ENCODE measurements around the gene FMO1. TPM values are rescaled to one million over a fixed set of nuclear protein-coding genes. Genes with fewer than 3 reads are reported as not detected.

Gene FMO1
- total RNA-seq, 2 experiments from 2014 or later = 0.34 to 0.38 TPM

DNA sequence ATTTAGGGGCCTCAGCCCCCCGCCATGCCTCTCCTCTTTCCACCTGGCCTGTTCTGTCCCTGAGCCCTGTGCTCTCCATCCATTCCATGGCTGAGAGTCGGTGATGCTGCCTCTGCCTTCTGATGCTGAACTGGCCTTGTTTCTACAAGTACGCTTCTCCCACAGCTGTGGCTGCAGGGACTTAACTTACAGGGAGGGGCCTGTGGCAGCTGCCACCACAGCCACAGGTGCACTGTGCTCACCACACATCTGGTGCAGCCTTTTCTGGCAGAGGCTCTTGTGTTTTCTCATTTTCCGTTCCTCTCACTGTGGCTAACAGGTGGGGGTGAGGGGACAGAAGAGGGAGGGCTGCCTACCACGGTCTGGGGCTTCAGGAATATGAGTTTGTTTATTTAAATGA lies 4.2 kb downstream of the FMO1 start:
- Histone ChIP-seq H3K4me1 (ENCODE audit: insufficient read depth, low read length, poor library complexity, severe bottlenecking) (peaks cover 61% of the 10 kb centered on the region), H3K9me2 (ENCODE audit: insufficient read depth, low read length) (no peaks in the 10 kb centered on the region), H3K4me3 (ENCODE audit: low read depth, low read length, poor library complexity, severe bottlenecking) (peak overlapping the region; percentile 76), H2AFZ (ENCODE audit: low read length) (peak overlapping the region; percentile 66; the same call in 1 of the 2 replicates), H3K27ac (ENCODE audit: low read depth, low read length, poor library complexity, severe bottlenecking) (peak overlapping the region; percentile 91), H3K36me3 (ENCODE audit: insufficient read depth, low read length) (peaks cover 2% of the 10 kb centered on the region), H3K9me3 (ENCODE audit: low read length) (no peaks in the 10 kb centered on the region), H3K79me2 (ENCODE audit: insufficient read depth, low read depth, low read length) (peaks cover 13% of the 10 kb centered on the region; the same call in 1 of the 2 replicates), H3K4me2 (ENCODE audit: low read length) (peak overlapping the region; percentile 87), H4K20me1 (ENCODE audit: insufficient read depth, low read length) (no peaks in the 10 kb centered on the region)
- TF ChIP-seq EZH2phosphoT487 (IDR thresholded peaks at IDR 0.05; ENCODE audit: borderline replicate concordance, low read depth, low read length) = no peak
- TF ChIP-seq, protein P1, sequence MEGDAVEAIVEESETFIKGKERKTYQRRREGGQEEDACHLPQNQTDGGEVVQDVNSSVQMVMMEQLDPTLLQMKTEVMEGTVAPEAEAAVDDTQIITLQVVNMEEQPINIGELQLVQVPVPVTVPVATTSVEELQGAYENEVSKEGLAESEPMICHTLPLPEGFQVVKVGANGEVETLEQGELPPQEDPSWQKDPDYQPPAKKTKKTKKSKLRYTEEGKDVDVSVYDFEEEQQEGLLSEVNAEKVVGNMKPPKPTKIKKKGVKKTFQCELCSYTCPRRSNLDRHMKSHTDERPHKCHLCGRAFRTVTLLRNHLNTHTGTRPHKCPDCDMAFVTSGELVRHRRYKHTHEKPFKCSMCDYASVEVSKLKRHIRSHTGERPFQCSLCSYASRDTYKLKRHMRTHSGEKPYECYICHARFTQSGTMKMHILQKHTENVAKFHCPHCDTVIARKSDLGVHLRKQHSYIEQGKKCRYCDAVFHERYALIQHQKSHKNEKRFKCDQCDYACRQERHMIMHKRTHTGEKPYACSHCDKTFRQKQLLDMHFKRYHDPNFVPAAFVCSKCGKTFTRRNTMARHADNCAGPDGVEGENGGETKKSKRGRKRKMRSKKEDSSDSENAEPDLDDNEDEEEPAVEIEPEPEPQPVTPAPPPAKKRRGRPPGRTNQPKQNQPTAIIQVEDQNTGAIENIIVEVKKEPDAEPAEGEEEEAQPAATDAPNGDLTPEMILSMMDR (conservative IDR thresholded peaks at IDR 0.05; ENCODE audit: low read length) = no peak
- ChIA-PET CTCF (ENCODE audit: unreplicated experiment) (interaction anchor here (2.7 kb wide), 1 partner anchor 29 kb away, joined by 6 read pairs; no protein-coding TSS in a partner anchor), POLR2A (interaction anchor here (0.6 to 5.6 kb wide), 3 partner anchors 8 to 34 kb away, joined by 3 to 40 read pairs (median 3); no protein-coding TSS in a partner anchor)
- BruUV-seq (replicated peaks) = no TSS peak
- DNase-seq (ENCODE audit: low spot score) = peak; percentile 98
- intact Hi-C loops (cut with micrococcal nuclease; ENCODE audit: unreplicated experiment) = loop anchor here (1.0 to 5.0 kb wide), 5 partner anchors 27 to 720 kb away; partner anchors contain the start of genes GORAB, PRRC2C and VAMP4

DNA sequence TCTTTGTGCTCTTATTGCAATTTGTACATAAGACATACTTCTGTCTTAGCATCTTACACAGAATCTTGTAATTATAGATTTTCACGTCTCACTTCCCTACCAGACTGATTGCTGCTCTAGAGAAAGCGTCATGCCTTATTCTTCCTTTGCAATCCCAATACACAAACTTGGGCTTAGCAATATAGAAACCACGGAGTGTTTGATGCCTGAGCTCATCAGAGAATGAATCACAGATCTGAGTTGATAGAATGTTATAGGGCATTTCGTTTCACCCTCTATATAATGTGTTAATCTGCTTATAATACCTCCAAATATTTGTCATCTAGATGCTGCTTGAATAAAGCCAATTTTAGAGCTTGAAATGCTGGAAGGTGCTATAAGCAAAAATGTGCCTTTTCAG lies 6.6 kb downstream of the FMO1 start:
- no TSS peak for BruUV-seq (replicated peaks)
- Histone ChIP-seq H2AFZ (ENCODE audit: low read length) (no peak overlapping the region), H3K27ac (ENCODE audit: low read depth, low read length, poor library complexity, severe bottlenecking) (no peak overlapping the region), H3K79me2 (ENCODE audit: insufficient read depth, low read depth, low read length) (peaks cover 11% of the 10 kb centered on the region; the same call in 1 of the 2 replicates), H3K4me2 (ENCODE audit: low read length) (no peak overlapping the region), H3K4me1 (ENCODE audit: insufficient read depth, low read length, poor library complexity, severe bottlenecking) (peaks cover 62% of the 10 kb centered on the region), H3K9me3 (ENCODE audit: low read length) (no peaks in the 10 kb centered on the region), H3K9me2 (ENCODE audit: insufficient read depth, low read length) (no peaks in the 10 kb centered on the region), H3K36me3 (ENCODE audit: insufficient read depth, low read length) (no peaks in the 10 kb centered on the region; the same call in 1 of the 2 replicates), H3K4me3 (ENCODE audit: low read depth, low read length, poor library complexity, severe bottlenecking) (no peak overlapping the region), H4K20me1 (ENCODE audit: insufficient read depth, low read length) (no peaks in the 10 kb centered on the region)
- ChIA-PET CTCF (ENCODE audit: unreplicated experiment) (interaction anchor here (0.6 to 1.0 kb wide), 2 partner anchors 16 to 49 kb away, joined by 3 read pairs; no protein-coding TSS in a partner anchor), POLR2A (interaction anchor here (1.1 to 5.6 kb wide), 4 partner anchors 9 to 59 kb away, joined by 3 to 40 read pairs (median 4); partner anchors contain the start of gene FMO4)
- intact Hi-C loops (cut with micrococcal nuclease; ENCODE audit: unreplicated experiment) = loop anchor here (5.0 kb wide), 3 partner anchors 232 to 723 kb away; partner anchors contain the start of genes GORAB, PRRC2C and VAMP4
- DNase-seq (ENCODE audit: low spot score) = no peak
- TF ChIP-seq EZH2phosphoT487 (IDR thresholded peaks at IDR 0.05; ENCODE audit: borderline replicate concordance, low read depth, low read length) = no peak
- TF ChIP-seq, protein P1 (conservative IDR thresholded peaks at IDR 0.05; ENCODE audit: low read length) = no peak
